Muscle of arm (tissue), 12 donors: ENCODE results near the gene RAB19. TPM values are rescaled to one million over a fixed set of nuclear protein-coding genes. Genes with fewer than 3 reads are reported as not detected.
"Not testable (repeated sequence)": the region's sequence is repeated elsewhere in the genome, so short reads cannot be mapped to it uniquely, and the experiment has no call there.

Experiments
- DNase-seq: peaks from one replicate; pipeline ENCODE4 v3.0.0-alpha.2; 2013
- polyA plus RNA-seq, 12 donors: library from polyadenylated mRNA; unstranded; fragments of 120-200 nt; gene quantifications; one replicate each; pipeline ENCODE4 v1.2.1, GENCODE V29; 2013; ENCODE audit not compliant: insufficient read length in 12 of 12

The RAB19 gene
- polyA plus RNA-seq, 12 donors: 0.23 TPM; not detected in 11

DNA sequence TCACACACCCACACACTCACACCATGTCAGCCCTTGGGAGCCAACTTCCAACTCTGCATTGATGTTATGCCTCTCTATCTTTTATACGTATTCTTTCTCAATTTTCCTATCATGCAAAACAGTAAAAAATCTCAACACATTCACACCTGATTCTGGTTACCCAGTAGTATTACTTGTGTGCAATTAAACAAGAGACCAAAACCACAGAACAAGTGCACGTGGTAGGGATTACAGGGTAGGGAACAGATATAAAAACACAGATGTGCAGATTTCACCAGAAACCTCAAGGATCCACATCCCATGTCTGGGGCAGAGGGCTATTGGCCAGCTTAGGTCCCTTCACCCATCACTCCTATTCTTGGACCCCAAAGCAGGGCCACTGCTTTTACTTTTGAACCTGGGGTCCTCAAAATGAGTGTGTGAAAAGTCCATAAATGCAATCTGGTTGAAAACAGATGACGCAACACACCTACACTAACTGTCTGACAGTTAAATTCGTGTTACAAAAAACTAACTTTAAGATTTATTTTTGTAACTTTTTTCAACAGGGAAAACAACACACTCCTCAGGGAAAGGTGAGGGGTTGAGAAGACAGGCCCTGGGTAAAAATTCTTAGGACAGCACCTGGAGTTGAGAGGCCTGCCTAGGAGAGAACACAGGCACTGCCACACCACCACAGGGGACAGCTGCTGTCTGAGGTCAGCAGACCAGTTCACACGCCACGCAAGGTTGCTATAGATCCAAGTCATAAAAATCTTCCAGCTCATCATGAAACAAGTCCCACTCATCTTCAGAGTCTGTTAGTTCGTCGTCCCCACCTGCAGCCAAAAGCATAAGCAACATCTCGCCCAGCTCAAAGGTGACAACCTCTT is 50.2 kb downstream of the RAB19 start:
- not testable (repeated sequence) for DNase-seq

DNA sequence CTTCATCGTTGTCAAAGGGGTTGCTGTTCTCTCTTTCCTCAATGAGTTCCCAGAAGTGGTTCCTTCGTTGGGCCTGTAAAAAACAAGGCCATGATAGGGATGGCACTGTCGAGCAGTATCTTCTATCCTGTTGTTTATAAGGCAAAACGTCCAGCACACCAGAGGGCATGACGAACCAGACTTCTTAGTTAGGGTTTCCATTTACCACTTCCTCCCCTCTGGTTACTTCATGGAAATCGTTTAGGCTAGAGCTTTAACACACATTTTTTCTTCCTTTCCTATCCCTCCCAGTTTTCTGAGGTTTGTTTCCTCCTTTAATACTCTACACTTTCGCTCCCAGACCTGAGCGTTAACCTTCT is 50.8 kb downstream of the RAB19 start:
- DNase-seq: no peak

DNA sequence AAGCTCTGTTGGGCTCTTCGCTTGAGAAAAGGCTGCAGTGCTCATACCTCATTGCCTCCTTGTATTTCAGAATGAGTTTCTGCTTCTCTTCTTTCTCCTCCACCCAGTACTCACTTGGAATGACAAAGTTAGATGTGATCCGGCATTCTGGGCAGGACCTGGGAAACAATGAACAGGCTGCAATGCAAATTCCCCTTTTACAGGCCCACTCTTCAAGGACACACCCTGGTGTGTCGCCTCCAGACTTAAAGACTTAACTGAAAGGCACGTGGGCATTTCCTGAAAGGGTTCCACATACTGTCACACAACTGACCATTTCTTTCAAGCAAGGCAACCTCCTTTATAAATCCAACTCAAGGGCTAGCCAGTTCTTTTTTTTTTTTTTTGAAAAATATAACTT is 51.9 kb downstream of the RAB19 start:
- DNase-seq: no peak

DNA sequence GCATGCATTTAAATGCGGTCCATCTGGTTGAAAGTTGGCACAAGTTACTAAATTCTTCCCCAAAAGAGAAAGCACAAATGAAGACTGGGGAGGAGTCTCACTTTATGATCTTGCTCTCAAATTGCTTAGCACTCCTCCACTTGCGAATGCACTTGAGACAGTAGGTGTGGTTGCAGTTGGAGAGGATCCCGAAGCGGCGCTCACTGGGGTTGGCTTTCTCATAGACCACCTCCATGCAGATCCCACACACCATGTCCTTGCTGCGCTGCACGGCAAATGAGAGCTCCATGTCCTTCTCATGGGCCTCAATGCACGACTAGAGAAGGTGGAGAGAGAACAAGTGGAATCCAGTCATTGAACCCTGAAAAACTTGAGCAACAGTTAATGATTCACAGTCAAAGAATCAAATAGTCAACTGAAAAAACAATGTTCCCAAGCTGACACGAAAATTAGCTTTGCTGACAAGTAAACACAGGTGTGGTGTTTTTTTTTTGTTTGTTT is 52.7 kb downstream of the RAB19 start:
- DNase-seq: no peak

DNA sequence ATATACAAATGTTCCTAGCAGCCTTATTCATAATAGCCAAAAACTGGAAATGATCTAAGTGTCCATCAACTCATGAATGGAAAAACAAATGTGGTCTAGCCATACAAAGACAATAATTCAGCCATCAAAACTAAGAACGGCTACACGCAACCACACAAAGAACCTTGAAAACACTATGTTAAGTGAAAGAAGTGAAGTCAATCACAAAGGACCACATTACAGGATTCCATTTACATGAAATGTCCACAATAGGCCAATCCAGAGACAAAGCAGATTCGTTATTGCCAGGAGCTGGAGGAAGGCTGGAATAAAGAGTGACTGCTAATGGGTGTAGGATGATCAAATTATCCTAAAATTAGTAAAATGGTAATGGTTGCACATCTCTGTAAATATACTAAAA is 54.3 kb downstream of the RAB19 start:
- DNase-seq: no peak

DNA sequence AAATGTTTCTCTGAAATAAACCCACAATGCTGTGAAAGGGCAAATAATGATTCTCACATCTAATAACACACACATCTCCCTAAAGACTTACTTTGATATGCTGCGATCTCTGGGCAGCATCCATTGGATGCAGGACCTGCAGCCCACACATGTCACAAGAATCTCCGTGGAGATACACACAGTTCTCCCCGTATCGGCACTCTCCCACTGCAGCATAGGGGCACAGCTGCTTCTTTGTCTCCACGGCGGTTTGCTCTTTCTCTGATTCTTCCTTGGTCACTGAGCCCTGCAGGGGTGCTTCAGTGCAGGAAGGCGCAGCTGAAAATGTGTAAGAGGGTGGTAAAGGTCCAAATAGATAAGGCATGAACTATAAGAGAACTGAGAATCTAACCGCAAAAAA is 55.1 kb downstream of the RAB19 start:
- DNase-seq: no peak

DNA sequence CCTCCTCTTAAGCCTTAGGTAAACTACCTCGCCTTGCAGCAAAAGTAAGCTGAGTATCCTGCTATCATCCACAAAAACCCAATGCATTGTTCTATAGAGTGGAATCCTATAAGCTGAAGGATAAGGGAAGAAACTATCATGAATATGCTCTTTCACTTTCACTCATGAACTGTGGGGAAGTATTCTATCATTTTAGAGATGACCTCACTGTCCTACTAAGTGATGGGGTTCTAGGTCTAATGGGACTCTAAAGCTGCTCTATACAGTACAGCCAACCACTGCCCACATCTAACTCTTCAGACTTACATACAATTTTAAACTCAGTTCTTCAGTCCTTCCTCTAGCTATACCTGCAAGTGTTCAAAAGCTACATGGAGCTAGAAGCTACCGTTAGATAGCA is 59.3 kb downstream of the RAB19 start:
- no peak for DNase-seq

DNA sequence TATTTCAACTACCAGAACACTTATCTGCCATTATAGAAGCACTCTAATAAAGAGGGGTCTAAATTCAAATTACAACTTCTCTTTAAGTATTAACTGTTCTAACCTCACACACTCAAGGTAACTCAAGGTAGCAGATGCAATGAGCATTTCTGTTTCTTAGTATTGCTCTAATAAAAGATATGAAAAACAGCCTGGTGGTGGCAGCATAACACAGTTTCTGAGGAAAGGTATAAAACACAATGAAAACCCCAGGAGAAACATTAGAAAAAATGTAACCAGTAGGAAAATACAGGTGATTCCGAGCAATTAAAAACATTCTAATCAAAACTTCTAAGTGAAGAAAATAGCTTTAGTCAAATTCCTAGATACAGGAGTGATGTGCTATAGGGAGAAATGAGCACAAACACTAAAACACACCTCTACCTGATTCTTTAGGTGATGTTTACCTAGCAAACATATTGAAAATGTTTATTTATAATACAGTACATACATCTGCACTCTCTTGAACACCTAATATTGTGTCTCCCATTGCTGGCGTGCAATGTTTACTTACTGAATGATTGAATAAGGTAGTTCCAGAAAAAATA is 72.0 kb downstream of the RAB19 start:
- DNase-seq: peak; percentile 27

DNA sequence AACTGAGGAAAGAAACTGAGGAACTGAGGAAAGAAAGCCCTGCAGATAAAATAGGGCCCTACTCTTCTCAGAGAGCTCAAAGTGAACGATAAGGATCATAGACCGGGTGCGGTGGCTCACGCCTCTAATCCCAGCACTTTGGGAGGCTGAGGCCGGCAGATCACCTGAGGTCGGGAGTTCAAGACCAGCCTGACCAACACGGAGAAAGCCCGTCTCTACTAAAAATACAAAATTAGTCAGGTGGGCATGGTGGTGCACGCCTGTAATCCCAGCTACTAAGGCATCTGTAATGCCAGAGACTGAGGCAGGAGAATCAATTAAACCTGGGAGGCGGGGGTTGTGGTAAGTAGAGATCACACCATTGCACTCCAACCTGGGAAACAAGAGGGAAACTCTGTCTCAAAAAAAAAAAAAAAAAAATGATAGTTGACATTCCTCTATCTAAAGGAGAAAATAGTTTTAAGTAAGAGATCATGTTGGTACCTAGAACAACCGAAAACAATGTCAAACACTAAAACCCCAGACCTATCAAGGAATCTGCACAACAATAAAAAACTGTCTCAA is 72.9 kb downstream of the RAB19 start:
- no peak for DNase-seq

Other genes with a start within 250 kb of the RAB19 start
- gene KDM7A, start 227.1 kb upstream of the RAB19 start, polyA plus RNA-seq: 10 to 100 TPM in 5 of 12 donors, 1 to 10 TPM in 6, not detected in 1; 6.4 to 15.3 (median 9.6) TPM
- gene SLC37A3, start 5.5 kb upstream of the RAB19 start, polyA plus RNA-seq: 100 to 1,000 TPM in 1 of 12 donors, 10 to 100 TPM in 10, not detected in 1; 23.5 to 110 (median 33.6) TPM
- 100 to 1,000 TPM in 1 of 12 donors, 10 to 100 TPM in 10, not detected in 1; 55.9 to 111 (median 82.9) TPM for gene MKRN1, start 75.4 kb downstream of the RAB19 start, polyA plus RNA-seq
- 10 to 100 TPM in 11 of 12 donors, not detected in 1; 35.7 to 76.7 (median 47.6) TPM for gene DENND2A, start 236.8 kb downstream of the RAB19 start, polyA plus RNA-seq